Measurements from ENCODE around the gene PTCHD1.

Gene PTCHD1

GRCh38 chrX:23334848-23335599 is at the start of gene PTCHD1:
TSS of gene PTCHD1 (plus strand) at chrX:23334849. CDS start at chrX:23334876, 27 bp downstream.
- peak within 1 kb of the TSS; percentile 31 for H3K4me3 ChIP-seq (ENCODE audit: low read depth, low read length)
- no peak for DNase-seq (ENCODE audit: low read depth)

- no peak overlapping the region for H3K4me3 ChIP-seq (ENCODE audit: low read depth, low read length)
- no peak for DNase-seq (ENCODE audit: low read depth)
Measured at GRCh38 chrX:23286731-23287130, 47.9 kb upstream of the PTCHD1 start.

- no peak for DNase-seq (ENCODE audit: low read depth)
- no peak overlapping the region for H3K4me3 ChIP-seq (ENCODE audit: low read depth, low read length)
Measured at GRCh38 chrX:23287191-23287725, 47.4 kb upstream of the PTCHD1 start.

GRCh38 chrX:23292354-23292987 is 42.2 kb upstream of the PTCHD1 start:
- no peak overlapping the region for H3K4me3 ChIP-seq (ENCODE audit: low read depth, low read length)
- no peak for DNase-seq (ENCODE audit: low read depth)

- DNase-seq (ENCODE audit: low read depth) = peak; percentile 18
- no peak overlapping the region for H3K4me3 ChIP-seq (ENCODE audit: low read depth, low read length)
Measured at GRCh38 chrX:23292988-23293651, 41.5 kb upstream of the PTCHD1 start.

- H3K4me3 ChIP-seq (ENCODE audit: low read depth, low read length) = no peak overlapping the region
- no peak for DNase-seq (ENCODE audit: low read depth)
Measured at GRCh38 chrX:23304881-23305280, 29.8 kb upstream of the PTCHD1 start.

- DNase-seq (ENCODE audit: low read depth) = no peak
- H3K4me3 ChIP-seq (ENCODE audit: low read depth, low read length) = no peak overlapping the region
Measured at GRCh38 chrX:23311731-23312130, 22.9 kb upstream of the PTCHD1 start.

GRCh38 chrX:23312136-23312535 is 22.5 kb upstream of the PTCHD1 start:
- H3K4me3 ChIP-seq (ENCODE audit: low read depth, low read length) = no peak overlapping the region
- DNase-seq (ENCODE audit: low read depth) = no peak

GRCh38 chrX:23317799-23318724 is 16.6 kb upstream of the PTCHD1 start:
- H3K4me3 ChIP-seq (ENCODE audit: low read depth, low read length) = no peak overlapping the region
- no peak for DNase-seq (ENCODE audit: low read depth)

GRCh38 chrX:23327104-23327503 is 7.5 kb upstream of the PTCHD1 start:
- no peak for DNase-seq (ENCODE audit: low read depth)
- no peak overlapping the region for H3K4me3 ChIP-seq (ENCODE audit: low read depth, low read length)

GRCh38 chrX:23331701-23332100 is 2.9 kb upstream of the PTCHD1 start:
- DNase-seq (ENCODE audit: low read depth) = no peak
- no peak overlapping the region for H3K4me3 ChIP-seq (ENCODE audit: low read depth, low read length)

GRCh38 chrX:23332101-23332887 is 2.4 kb upstream of the PTCHD1 start:
- H3K4me3 ChIP-seq (ENCODE audit: low read depth, low read length) = peak overlapping the region; percentile 11
- no peak for DNase-seq (ENCODE audit: low read depth)

GRCh38 chrX:23332888-23333821 is 1.5 kb upstream of the PTCHD1 start:
- DNase-seq (ENCODE audit: low read depth) = no peak

GRCh38 chrX:23333842-23334520 is 668 bp upstream of the PTCHD1 start:
- H3K4me3 ChIP-seq (ENCODE audit: low read depth, low read length) = peak overlapping the region; percentile 24
- DNase-seq (ENCODE audit: low read depth) = no peak

More at GRCh38 chrX:23332888-23333821, 1.5 kb upstream of the PTCHD1 start:
- peak overlapping the region; percentile 24 for H3K4me3 ChIP-seq (ENCODE audit: low read depth, low read length)

- DNase-seq (ENCODE audit: low read depth) = no peak
- peak overlapping the region; percentile 31 for H3K4me3 ChIP-seq (ENCODE audit: low read depth, low read length)
Measured at GRCh38 chrX:23334521-23334847, 165 bp upstream of the PTCHD1 start.

- DNase-seq (ENCODE audit: low read depth) = no peak
- no peak overlapping the region for H3K4me3 ChIP-seq (ENCODE audit: low read depth, low read length)
Measured at GRCh38 chrX:23338334-23338733, 3.7 kb downstream of the PTCHD1 start.

- no peak for DNase-seq (ENCODE audit: low read depth)
- no peak overlapping the region for H3K4me3 ChIP-seq (ENCODE audit: low read depth, low read length)
Measured at GRCh38 chrX:23341452-23341851, 6.8 kb downstream of the PTCHD1 start.
